Activated naive CD8-positive, alpha-beta T cell (primary cell): ENCODE measurements around the gene KLHL6.
"Not testable (repeated sequence)": the region's sequence is repeated elsewhere in the genome, so short reads cannot be mapped to it uniquely, and the experiment has no call there.

Experiments used
- H3K27ac Mint-ChIP-seq: one replicate; pipeline ENCODE4 v1.8.0; 2021; ENCODE audit warnings: mixed read lengths
- H3K27me3 Mint-ChIP-seq: one replicate; pipeline ENCODE4 v1.8.0; 2021; ENCODE audit warnings: mixed read lengths
- H3K36me3 Mint-ChIP-seq: one replicate; pipeline ENCODE4 v1.8.0; 2021; ENCODE audit warnings: mixed read lengths
- H3K4me1 Mint-ChIP-seq: one replicate; pipeline ENCODE4 v1.8.0; 2021; ENCODE audit warnings: low read depth, mixed read lengths
- H3K4me3 Mint-ChIP-seq: one replicate; pipeline ENCODE4 v1.8.0; 2021; ENCODE audit warnings: mild to moderate bottlenecking, mixed read lengths
- H3K9me3 Mint-ChIP-seq: one replicate; pipeline ENCODE4 v1.8.0; 2021; ENCODE audit warnings: low read depth, mixed read lengths

The KLHL6 gene

DNA sequence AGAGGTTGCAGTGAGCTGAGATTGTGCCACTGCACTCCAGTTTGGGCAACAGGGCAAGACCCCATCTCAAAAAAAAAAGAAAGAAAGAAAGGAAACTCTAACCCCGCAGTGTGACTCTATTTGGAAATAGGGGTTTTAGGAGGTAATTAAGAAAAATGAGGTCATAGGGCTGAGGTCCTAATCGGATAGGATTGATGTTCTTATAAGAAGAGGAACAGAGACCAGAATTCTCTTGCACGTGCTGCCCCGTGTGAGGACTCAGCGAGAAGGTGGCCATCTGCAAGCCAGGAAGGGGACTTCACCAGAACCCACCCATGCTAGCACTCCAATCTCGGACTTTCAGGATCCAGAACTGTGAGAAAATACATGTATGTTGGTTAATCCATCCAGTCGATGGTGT is 25.8 kb downstream of the KLHL6 start:
- Mint-ChIP-seq H3K4me3 (no peak overlapping the region), H3K27me3 (no peaks in the 10 kb centered on the region), H3K9me3 (no peaks in the 10 kb centered on the region), H3K36me3 (peaks cover 27% of the 10 kb centered on the region), H3K27ac (peak overlapping the region; percentile 34), H3K4me1 (peaks cover 57% of the 10 kb centered on the region)

DNA sequence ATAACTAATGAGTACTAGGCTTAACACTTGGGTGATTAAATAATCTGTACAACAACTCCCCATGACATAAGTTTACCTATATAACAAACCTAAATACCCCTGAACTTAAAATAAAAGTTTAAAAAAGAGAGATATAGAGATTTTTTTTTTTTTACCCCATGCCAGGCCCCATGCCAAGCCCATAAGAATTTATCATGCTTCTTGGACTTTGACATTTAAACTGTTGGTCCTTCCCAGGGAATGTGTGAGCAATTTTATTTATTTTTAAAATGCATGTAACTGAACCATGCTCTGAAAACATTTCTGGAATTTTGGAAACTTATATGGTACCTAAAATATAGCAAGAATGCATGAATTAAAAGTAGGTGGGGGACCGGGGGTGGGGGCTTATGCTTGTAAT is 26.3 kb downstream of the KLHL6 start:
- no peaks in the 10 kb centered on the region for H3K27me3 Mint-ChIP-seq
- H3K36me3 Mint-ChIP-seq = peaks cover 33% of the 10 kb centered on the region
- no peaks in the 10 kb centered on the region for H3K9me3 Mint-ChIP-seq
- H3K27ac Mint-ChIP-seq = no peak overlapping the region
- H3K4me1 Mint-ChIP-seq = peaks cover 61% of the 10 kb centered on the region
- no peak overlapping the region for H3K4me3 Mint-ChIP-seq

DNA sequence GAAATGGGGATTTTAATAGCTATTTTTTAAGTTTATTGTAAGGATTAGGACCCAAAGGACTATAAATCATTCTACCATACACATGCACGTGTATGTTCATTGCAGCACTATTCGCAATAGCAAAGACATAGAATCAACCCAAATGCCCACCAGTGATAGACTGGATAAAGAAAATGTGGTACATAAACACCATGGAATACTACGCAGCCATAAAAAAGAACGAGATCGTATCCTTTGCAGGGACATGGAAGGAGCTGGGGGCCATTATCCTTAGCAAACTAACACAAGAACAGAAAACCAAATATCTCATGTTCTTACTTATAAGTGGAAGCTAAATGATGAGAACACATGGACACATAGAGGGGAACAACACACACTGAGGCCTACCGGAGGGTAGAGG is 26.7 kb downstream of the KLHL6 start:
- H3K36me3 Mint-ChIP-seq = peaks cover 33% of the 10 kb centered on the region
- H3K9me3 Mint-ChIP-seq, H3K27ac Mint-ChIP-seq, H3K27me3 Mint-ChIP-seq, H3K4me3 Mint-ChIP-seq: not testable (repeated sequence)
- peaks cover 58% of the 10 kb centered on the region for H3K4me1 Mint-ChIP-seq

DNA sequence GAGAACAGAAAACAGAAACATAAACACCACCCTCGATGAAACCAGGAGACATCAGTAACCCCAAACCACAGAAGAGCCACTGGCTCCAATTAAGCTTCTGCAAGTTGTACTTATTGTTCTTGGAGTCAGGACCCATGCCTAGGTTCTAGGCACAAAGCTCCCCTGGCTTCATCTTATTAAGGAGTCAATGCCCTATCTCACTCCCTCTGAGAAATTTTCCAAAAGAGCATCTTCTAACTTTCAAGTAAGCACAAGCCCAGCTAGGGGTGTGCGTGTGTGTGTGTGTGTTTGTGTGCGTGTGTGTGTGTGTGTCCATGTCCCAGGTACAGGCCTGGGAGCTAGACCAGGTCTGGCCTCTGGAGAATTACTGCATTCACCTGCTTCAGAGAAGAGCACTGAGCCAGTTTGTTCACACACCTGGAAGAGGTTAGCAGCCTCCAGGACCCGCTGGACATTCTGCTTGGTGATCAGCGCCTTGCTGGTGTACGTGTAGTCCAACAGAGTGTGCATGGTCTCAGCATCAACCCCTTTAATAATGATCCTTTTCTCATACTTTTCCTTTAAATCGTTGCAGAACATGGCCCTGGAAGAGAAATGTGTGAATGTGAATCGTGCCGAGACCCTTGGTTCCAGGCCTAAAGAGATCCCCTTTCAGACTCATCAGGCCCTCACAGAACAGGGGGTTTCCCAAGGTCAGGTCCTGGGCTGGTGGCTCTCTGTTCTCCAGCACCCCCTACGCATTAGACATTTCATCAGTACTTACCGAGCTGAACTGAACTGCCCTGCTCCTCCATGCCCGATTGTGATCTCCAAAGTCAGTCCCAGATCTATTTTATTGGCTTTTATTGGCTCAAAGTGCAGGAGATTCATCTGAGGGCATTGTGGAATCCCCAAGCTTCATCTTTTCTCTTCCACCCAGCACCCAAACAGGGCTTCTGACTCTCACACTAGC is 27.8 kb downstream of the KLHL6 start:
- peaks cover 49% of the 10 kb centered on the region for H3K4me1 Mint-ChIP-seq
- H3K27me3 Mint-ChIP-seq = no peaks in the 10 kb centered on the region
- H3K27ac Mint-ChIP-seq = peak overlapping the region; percentile 81
- H3K36me3 Mint-ChIP-seq = peaks cover 37% of the 10 kb centered on the region
- peak overlapping the region; percentile 57 for H3K4me3 Mint-ChIP-seq
- H3K9me3 Mint-ChIP-seq = no peaks in the 10 kb centered on the region

DNA sequence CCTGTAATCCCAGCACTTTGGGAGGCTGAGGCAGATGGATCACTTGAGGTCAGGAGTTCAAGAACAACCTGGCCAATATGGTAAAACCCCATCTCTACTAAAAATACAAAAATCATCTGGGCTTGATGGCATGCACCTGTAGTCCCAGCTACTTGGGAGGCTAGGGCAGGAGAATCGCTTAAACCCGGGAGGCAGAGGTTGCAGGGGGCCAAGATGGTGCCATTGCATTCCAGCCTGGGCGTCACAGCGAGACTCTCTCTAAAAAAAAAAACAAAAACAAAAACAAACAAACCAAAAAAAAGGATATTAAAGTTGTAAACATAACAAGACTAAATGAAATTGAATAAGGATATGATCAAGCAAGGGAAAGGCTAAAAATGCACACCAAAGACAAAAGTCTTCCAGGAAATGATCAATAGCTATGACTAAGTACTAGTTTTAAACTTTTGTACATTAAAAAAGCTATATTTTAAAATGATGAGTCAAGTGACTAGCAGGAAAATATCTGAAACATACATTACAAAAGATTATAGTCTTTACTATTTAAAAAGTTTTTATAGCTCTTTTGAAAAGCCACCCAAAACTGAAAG is 28.6 kb downstream of the KLHL6 start:
- no peaks in the 10 kb centered on the region for H3K27me3 Mint-ChIP-seq

DNA sequence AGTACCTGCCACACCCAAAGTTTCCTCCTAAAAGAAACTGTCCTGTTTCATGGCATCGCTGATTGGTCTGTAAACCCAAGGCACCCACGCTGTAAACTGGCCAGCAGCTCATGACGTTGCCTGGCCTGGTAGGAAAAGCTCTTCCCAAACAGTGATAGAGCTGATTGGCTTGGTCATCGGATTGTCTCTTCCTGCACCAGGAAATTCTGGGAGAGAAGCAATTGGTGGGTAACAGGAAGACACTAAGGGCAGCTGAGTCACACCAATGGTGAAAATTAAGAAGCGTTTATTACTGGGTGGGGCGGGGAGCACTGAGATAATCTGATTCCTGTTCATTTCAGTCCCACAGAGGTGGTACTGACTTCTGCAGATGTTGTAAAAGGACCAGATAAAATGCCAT is 31.0 kb downstream of the KLHL6 start:
- peaks cover 30% of the 10 kb centered on the region for H3K36me3 Mint-ChIP-seq

More for the DNA sequence above, 28.6 kb downstream of the KLHL6 start:
- H3K36me3 Mint-ChIP-seq = peaks cover 37% of the 10 kb centered on the region
- peak overlapping the region; percentile 81 for H3K27ac Mint-ChIP-seq
- peaks cover 46% of the 10 kb centered on the region for H3K4me1 Mint-ChIP-seq
- H3K9me3 Mint-ChIP-seq = no peaks in the 10 kb centered on the region
- peak overlapping the region; percentile 57 for H3K4me3 Mint-ChIP-seq

GRCh38 chr3:183520741-183521556 is 34.6 kb downstream of the KLHL6 start:
- H3K27ac Mint-ChIP-seq, H3K27me3 Mint-ChIP-seq, H3K9me3 Mint-ChIP-seq, H3K4me3 Mint-ChIP-seq: not testable (repeated sequence)
- peaks cover 57% of the 10 kb centered on the region for H3K4me1 Mint-ChIP-seq
- H3K36me3 Mint-ChIP-seq = peaks cover 24% of the 10 kb centered on the region

More for the DNA sequence above, 31.0 kb downstream of the KLHL6 start:
- H3K9me3 Mint-ChIP-seq = no peaks in the 10 kb centered on the region
- H3K27ac Mint-ChIP-seq = peak overlapping the region; percentile 10
- H3K27me3 Mint-ChIP-seq = no peaks in the 10 kb centered on the region
- peaks cover 52% of the 10 kb centered on the region for H3K4me1 Mint-ChIP-seq
- H3K4me3 Mint-ChIP-seq = no peak overlapping the region

DNA sequence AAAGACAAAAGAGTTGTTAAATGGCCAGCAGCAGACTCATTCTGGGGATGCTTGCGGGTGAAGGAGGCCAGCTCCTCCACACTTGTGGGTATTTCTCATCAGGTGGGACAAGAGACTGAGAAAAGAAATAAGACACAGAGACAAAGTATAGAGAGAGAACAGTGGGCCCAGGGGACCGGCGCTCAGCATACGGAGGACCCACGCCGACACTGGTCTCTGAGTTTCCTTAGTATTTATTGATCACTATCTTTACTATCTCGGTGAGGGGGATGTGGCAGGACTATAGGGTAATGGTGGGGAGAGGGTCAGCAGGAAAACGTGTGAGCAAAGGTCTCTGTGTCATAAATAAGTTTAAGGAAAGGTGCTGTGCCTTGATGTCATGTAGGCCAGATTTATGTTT is 35.2 kb downstream of the KLHL6 start:
- not testable (repeated sequence) for H3K9me3 Mint-ChIP-seq, H3K27me3 Mint-ChIP-seq, H3K4me3 Mint-ChIP-seq
- peaks cover 20% of the 10 kb centered on the region for H3K36me3 Mint-ChIP-seq
- peak overlapping the region; percentile 35 for H3K27ac Mint-ChIP-seq
- H3K4me1 Mint-ChIP-seq = peaks cover 60% of the 10 kb centered on the region

GRCh38 chr3:183519891-183520290 is 35.6 kb downstream of the KLHL6 start:
- Mint-ChIP-seq H3K4me1 (peaks cover 62% of the 10 kb centered on the region), H3K4me3 (no peak overlapping the region), H3K36me3 (peaks cover 18% of the 10 kb centered on the region), H3K27ac (peak overlapping the region; percentile 35), H3K27me3 (no peaks in the 10 kb centered on the region), H3K9me3 (no peaks in the 10 kb centered on the region)

DNA sequence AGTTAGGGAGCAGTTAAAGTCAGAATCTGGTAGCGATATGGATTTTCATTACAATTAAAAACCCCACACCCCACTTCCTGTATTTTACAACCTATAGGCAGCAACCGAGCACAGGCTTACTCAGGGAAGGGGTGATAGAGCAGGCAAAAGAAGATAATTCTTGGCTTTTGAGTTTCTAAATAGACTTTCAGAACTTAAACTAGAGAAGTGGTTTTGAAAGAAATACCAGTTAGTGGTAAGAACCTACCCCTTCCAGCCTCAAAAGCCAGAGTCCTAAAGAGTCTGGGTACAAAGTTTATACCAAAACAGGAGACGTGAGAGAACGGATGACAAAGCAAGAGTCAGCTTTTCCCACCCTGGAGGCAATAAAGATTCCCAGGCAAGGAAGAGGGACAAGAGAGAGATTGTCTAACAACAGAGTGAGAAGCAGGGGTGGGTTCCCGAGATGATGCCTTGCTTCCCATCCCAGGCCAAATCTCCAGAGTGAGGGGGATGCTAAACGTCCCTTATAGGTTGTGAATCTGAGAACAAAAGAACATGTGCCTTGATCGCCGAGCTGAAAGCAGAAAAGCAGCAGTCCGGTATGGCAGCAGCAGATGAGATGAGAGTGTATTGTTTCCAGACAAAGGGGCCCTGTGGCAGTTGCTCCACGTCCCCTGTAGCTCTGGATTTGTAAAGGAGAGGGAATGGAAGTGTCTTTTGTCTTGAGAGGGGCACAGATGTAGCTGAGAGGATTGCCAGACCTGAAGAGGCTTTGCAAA is 36.8 kb downstream of the KLHL6 start:
- peak overlapping the region; percentile 52 for H3K27ac Mint-ChIP-seq
- no peaks in the 10 kb centered on the region for H3K9me3 Mint-ChIP-seq
- H3K4me3 Mint-ChIP-seq = peak overlapping the region; percentile 15
- H3K4me1 Mint-ChIP-seq = peaks cover 68% of the 10 kb centered on the region
- no peaks in the 10 kb centered on the region for H3K27me3 Mint-ChIP-seq
- H3K36me3 Mint-ChIP-seq = peaks cover 17% of the 10 kb centered on the region

DNA sequence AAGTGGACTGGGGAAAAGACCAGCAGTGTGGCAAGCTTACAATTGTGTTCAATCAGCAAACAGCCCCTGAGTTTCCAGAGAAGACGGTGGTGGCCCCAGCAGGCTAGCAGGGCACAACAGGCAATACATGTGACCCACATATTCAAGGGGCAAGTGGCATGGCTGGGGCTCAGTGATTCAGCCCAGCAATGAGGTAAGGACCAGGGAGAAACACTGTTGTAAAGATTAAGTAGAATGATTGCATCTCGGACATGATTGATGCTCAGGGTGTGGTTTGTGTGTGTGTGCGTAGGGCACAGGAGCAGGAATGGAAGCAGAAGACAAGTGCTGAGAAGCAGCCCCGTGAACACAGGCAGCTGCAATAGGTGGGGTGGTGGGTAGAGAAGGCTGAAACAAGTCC is 37.9 kb downstream of the KLHL6 start:
- H3K4me3 Mint-ChIP-seq = peak overlapping the region; percentile 44
- H3K36me3 Mint-ChIP-seq = peaks cover 14% of the 10 kb centered on the region
- H3K27ac Mint-ChIP-seq = peak overlapping the region; percentile 83
- H3K9me3 Mint-ChIP-seq = no peaks in the 10 kb centered on the region
- H3K27me3 Mint-ChIP-seq = no peaks in the 10 kb centered on the region
- H3K4me1 Mint-ChIP-seq = peaks cover 77% of the 10 kb centered on the region

- peak overlapping the region; percentile 72 for H3K4me3 Mint-ChIP-seq
- peaks cover 16% of the 10 kb centered on the region for H3K36me3 Mint-ChIP-seq
Measured at GRCh38 chr3:183515968-183516851, 39.3 kb downstream of the KLHL6 start.

GRCh38 chr3:183514021-183514420 is 41.5 kb downstream of the KLHL6 start:
- H3K27ac Mint-ChIP-seq = peak overlapping the region; percentile 92
- no peaks in the 10 kb centered on the region for H3K27me3 Mint-ChIP-seq
- H3K4me1 Mint-ChIP-seq = peaks cover 73% of the 10 kb centered on the region
- peaks cover 15% of the 10 kb centered on the region for H3K36me3 Mint-ChIP-seq
- peak overlapping the region; percentile 57 for H3K4me3 Mint-ChIP-seq
- no peaks in the 10 kb centered on the region for H3K9me3 Mint-ChIP-seq

More at GRCh38 chr3:183515968-183516851, 39.3 kb downstream of the KLHL6 start:
- Mint-ChIP-seq H3K9me3 (no peaks in the 10 kb centered on the region), H3K27ac (peak overlapping the region; percentile 95), H3K4me1 (peaks cover 82% of the 10 kb centered on the region), H3K27me3 (no peaks in the 10 kb centered on the region)
